Measurements from ENCODE around the gene ARCN1.
A peak's percentile ranks its signal among the peaks of the same experiment; 100 is the strongest.

DNA sequence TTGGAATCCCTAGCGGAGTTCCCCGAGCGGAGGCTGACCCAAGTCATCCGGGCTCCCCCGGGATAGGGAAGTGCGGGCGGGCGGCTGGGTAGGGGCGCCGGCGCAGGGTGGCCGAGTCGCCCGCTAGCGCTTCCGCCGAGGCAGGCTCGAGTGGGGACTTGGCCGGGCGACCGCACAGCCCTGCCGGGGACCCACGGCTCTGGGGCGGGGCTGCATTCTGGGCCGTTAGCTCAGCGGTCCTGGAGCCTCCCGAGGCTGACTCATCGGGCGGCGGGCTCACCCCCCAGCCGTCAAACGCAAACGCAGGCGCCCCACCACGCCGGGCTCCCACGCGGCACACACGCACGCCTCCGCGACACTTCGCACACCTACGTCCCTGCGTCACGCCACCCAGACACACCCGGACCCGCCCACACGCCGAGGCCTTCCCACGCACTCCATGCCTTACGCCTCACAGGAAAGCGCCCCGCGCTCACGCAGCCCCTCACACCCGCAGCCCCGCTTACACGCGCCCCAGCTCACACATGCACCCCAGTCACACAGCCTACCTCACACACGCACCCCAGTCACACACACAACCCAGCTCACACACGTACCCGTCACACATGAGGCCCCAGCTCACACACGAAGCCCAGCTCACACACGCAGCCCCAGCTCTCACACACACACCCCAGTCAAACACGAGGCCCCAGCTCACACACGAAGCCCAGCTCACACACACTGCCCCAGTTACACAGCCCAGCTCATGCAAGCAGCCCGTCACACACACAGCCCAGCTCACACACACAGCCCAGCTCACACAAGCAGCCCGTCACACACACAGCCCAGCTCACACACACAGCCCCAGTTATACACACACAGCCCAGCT lies 36.4 kb downstream of the ARCN1 start:
- TF ChIP-seq, protein P1, sequence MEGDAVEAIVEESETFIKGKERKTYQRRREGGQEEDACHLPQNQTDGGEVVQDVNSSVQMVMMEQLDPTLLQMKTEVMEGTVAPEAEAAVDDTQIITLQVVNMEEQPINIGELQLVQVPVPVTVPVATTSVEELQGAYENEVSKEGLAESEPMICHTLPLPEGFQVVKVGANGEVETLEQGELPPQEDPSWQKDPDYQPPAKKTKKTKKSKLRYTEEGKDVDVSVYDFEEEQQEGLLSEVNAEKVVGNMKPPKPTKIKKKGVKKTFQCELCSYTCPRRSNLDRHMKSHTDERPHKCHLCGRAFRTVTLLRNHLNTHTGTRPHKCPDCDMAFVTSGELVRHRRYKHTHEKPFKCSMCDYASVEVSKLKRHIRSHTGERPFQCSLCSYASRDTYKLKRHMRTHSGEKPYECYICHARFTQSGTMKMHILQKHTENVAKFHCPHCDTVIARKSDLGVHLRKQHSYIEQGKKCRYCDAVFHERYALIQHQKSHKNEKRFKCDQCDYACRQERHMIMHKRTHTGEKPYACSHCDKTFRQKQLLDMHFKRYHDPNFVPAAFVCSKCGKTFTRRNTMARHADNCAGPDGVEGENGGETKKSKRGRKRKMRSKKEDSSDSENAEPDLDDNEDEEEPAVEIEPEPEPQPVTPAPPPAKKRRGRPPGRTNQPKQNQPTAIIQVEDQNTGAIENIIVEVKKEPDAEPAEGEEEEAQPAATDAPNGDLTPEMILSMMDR (IDR thresholded peaks at IDR 0.05) = no peak
- TF ChIP-seq POLR2AphosphoS5 (IDR thresholded peaks at IDR 0.05) (peak; percentile 46 to 70), POLR2A (IDR thresholded peaks at IDR 0.05) (peak in 3 of 4 donors; percentile 45 to 61 (median 53))

Data from upper lobe of left lung (tissue), 4 donors.